ENCODE data around the gene ARHGEF19.

ARHGEF19 gene

DNA sequence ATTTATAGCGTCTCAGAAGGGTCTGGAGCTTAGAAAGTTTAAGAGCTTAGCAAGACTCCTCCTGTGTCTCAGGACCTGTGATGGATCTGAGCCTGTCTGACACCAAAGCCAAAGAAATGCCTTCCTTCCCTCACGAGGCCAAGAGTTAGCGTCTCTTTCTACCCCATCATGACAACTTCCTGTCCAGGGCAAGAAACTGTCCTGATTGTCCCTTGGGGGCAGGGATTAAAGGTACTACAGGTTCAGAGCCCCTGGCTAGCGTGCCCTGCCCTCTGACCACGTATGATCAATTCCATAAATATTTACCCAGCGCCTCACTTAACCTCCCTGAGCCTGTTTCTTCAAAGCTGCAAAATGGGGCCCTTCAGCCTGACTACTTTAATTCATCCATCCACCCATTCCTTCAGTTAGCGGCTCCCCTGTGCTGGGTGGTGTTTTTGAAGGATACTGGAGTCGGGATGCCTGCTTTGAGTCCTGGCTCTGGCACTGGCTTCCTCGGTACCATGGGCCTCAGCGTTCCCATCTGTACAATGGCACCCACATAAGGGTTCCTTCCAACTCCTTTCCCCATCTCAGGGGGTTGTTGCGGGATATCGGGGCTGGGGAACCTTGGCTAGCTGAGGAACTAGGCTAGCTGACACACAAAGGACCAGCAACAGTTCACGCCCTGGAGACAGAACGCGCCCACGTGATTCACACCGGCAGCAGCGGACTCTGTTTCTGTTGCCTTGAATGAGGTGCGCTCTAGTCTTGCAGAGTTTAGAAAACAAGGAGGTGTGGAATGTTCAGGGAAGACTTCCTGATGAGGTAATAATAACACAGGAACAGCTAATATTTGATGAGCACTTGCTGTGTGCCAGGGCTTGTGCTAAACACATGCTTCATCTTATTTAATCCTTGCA is 33.6 kb downstream of the ARHGEF19 start:
- ChIA-PET CTCF (interaction anchor here (1.0 to 17.2 kb wide), 2 partner anchors 27 to 100 kb away, joined by 3 to 1006 read pairs; partner anchors contain the start of gene FAM131C), POLR2A (no interaction called here)
- H3K4me3 ChIP-seq (ENCODE audit: low read depth, low read length): no peak overlapping the region
- TF ChIP-seq, protein P1, sequence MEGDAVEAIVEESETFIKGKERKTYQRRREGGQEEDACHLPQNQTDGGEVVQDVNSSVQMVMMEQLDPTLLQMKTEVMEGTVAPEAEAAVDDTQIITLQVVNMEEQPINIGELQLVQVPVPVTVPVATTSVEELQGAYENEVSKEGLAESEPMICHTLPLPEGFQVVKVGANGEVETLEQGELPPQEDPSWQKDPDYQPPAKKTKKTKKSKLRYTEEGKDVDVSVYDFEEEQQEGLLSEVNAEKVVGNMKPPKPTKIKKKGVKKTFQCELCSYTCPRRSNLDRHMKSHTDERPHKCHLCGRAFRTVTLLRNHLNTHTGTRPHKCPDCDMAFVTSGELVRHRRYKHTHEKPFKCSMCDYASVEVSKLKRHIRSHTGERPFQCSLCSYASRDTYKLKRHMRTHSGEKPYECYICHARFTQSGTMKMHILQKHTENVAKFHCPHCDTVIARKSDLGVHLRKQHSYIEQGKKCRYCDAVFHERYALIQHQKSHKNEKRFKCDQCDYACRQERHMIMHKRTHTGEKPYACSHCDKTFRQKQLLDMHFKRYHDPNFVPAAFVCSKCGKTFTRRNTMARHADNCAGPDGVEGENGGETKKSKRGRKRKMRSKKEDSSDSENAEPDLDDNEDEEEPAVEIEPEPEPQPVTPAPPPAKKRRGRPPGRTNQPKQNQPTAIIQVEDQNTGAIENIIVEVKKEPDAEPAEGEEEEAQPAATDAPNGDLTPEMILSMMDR (IDR thresholded peaks at IDR 0.05; ENCODE audit: insufficient read depth, low read length, missing control alignments): no peak
- DNase-seq (ENCODE audit: low read depth, low spot score): no peak

DNA sequence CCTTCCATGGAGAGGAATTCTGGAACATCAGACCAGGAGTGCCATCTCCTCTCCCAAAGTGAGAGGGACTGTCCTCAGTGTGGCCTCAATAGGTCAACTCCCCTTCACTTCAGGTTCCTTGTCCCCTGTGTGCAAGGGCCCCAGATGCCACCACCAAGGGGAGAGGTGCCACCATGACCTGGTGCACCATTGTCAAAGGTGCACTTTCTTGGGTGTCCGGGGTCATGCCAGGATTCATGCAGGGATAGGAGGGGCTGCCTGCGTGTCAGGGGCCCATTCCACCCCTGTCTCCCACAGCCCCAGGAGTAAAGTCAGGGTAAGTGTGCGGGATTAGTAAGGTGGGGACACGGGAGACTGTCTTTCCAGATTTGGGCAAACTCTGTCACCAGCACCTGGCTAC is 35.1 kb downstream of the ARHGEF19 start:
- POLR2A ChIA-PET: no interaction called here

DNA sequence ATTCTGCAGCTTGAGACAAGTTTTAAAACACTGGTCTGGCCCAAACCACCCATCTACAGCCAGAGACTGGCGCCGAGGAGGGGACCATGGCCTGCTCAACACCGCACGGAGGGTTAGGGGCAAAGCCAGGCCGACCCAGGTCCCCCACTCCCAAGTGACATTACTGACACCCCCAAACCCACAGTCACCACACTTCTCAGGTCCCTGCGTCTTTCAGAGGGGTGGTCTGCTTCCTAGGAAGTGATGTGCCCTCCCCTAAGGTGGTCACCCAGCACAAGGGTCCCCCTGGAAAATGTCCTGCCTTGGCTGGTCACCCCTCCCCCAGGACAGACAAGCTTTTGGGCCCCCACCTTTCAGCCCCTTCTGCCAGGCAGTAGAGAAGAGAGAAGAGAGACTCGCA is 35.8 kb downstream of the ARHGEF19 start:
- CTCF ChIA-PET: interaction anchor here (1.3 to 3.5 kb wide), 2 partner anchors 24 to 95 kb away, joined by 3 to 47 read pairs; no protein-coding TSS in a partner anchor
- no peak overlapping the region for H3K4me3 ChIP-seq (ENCODE audit: low read depth, low read length)
- POLR2A ChIA-PET: interaction anchor here (0.9 kb wide), 1 partner anchor 31 kb away, joined by 3 read pairs; no protein-coding TSS in a partner anchor
- TF ChIP-seq, protein P1 (IDR thresholded peaks at IDR 0.05; ENCODE audit: insufficient read depth, low read length, missing control alignments): no peak
- DNase-seq (ENCODE audit: low read depth, low spot score): no peak

More for the DNA sequence above, 35.1 kb downstream of the ARHGEF19 start:
- TF ChIP-seq, protein P1 (IDR thresholded peaks at IDR 0.05; ENCODE audit: insufficient read depth, low read length, missing control alignments): no peak
- DNase-seq (ENCODE audit: low read depth, low spot score): no peak
- H3K4me3 ChIP-seq (ENCODE audit: low read depth, low read length): no peak overlapping the region
- CTCF ChIA-PET: interaction anchor here (3.5 kb wide), 1 partner anchor 96 kb away, joined by 47 read pairs; no protein-coding TSS in a partner anchor

DNA sequence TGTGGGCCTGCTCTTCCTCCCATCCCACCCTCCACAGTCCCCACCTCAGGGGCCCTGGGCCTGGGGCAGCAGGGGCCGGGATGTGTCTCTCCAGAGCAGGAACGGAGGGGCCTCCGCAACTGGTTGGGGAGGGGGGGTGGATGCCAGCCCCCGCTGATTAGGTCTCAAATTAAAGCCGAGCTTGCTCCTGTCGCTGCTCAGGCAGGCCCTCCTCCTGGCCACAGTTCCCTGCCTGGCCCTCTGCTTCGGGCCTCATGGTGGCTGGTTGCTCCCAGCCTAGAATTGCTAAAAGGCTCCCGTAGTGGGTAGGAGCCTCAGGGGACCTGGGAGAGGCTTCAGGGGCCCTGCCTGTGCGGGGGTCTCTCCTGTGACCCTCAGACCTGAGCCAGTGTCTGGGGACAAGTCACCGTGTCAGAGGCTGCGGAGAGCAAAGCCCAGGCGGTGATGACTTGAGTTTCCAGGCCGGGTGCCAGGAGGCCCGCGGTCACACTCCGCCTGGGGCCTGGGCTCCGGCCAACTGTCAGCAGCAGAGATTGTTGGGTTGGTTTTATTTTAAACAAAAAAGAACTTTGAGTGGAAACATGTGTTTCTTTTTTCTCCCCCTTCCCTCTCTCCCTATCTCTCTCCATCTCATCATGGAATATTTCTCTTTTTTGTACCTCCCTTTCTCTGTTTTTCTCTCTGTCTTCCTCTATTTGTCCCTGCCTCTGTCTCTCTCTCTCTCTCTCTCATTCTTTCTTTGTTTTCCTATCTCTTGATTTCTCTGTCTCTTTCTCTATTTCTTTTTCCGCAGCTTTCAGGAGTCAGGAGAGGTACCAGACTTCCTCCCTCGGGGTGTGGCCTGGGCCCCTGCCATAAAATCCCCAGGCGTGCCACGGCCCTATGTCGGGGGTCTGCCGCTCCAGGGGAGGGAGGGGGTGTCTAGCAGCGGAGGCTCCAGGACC is 36.6 kb downstream of the ARHGEF19 start:
- DNase-seq (ENCODE audit: low read depth, low spot score): peak; percentile 45
- H3K4me3 ChIP-seq (ENCODE audit: low read depth, low read length): no peak overlapping the region; the same call in 1 of the 2 replicates
- ChIA-PET CTCF (interaction anchor here (1.0 to 3.5 kb wide), 6 partner anchors 9 to 102 kb away, joined by 3 to 47 read pairs (median 4); partner anchors contain the start of gene FAM131C), POLR2A (interaction anchor here (0.9 kb wide), 2 partner anchors 19 to 30 kb away, joined by 3 to 4 read pairs; no protein-coding TSS in a partner anchor)
- TF ChIP-seq, protein P1 (IDR thresholded peaks at IDR 0.05; ENCODE audit: insufficient read depth, low read length, missing control alignments): no peak

DNA sequence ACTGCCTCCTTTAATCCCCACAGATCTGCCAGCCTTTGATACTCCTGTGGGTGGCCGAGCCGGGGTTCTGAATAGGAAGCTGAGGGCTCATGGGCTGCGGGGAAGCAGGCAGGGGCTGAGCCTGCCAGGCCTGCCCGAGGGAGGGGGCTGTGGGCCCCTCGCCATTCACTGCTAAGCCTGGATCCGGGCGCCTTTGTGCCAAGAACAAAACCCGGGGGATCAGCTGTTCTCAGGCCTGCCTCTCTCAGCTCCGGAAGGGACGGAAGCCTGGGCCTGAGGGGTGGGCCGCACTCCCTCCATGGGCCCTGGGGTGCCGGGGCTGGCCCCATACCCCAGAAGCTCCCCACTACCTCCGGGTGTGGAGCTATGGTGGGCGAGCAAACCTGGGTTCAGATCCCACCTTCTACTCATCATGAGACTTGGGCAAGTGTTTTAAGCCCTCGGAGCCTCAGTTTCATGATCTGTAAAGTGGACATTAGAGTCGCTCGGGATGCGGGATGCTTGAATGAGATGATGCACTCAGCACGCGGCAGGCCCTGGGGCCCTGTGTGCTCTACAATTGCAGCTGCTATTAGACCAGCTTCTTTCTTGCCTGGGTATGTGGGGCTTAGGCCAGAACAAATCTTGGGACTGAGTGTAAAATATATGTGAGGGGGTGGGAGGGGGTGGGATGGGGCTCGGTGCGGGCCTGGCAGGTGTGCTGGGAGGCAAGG is 37.4 kb downstream of the ARHGEF19 start:
- H3K4me3 ChIP-seq (ENCODE audit: low read depth, low read length): no peak overlapping the region
- ChIA-PET CTCF (interaction anchor here (1.0 to 3.5 kb wide), 6 partner anchors 9 to 102 kb away, joined by 3 to 47 read pairs (median 4); partner anchors contain the start of gene FAM131C), POLR2A (interaction anchor here (0.9 kb wide), 1 partner anchor 18 kb away, joined by 4 read pairs; no protein-coding TSS in a partner anchor)
- TF ChIP-seq, protein P1 (IDR thresholded peaks at IDR 0.05; ENCODE audit: insufficient read depth, low read length, missing control alignments): no peak
- no peak for DNase-seq (ENCODE audit: low read depth, low spot score)
